Type B pancreatic cell (in vitro differentiated cells): Measurements from ENCODE around the gene HTR5A. TPM values are rescaled to one million over a fixed set of nuclear protein-coding genes. Genes with fewer than 3 reads are reported as not detected.

Experiments used
- DNase-seq: peaks from one replicate; pipeline ENCODE4 v3.0.0; 2021; ENCODE audit warnings: mixed read lengths; ENCODE audit not compliant: unreplicated experiment; ENCODE audit errors: extremely low spot score
- H3K27ac Mint-ChIP-seq: 2 replicates; pipeline ENCODE4 v1.8.0; 2021; ENCODE audit warnings: mild to moderate bottlenecking, mixed read lengths
- H3K27me3 Mint-ChIP-seq: 2 replicates; pipeline ENCODE4 v1.8.0; 2021; ENCODE audit warnings: mixed read lengths
- H3K36me3 Mint-ChIP-seq: 2 replicates; pipeline ENCODE4 v1.8.0; 2021; ENCODE audit warnings: mixed read lengths
- H3K4me1 Mint-ChIP-seq: one replicate; pipeline ENCODE4 v1.8.0; 2021; ENCODE audit warnings: mixed read lengths; ENCODE audit not compliant: unreplicated experiment
- H3K4me3 Mint-ChIP-seq: 2 replicates; pipeline ENCODE4 v1.8.0; 2021; ENCODE audit warnings: mild to moderate bottlenecking, mixed read lengths
- H3K9me3 Mint-ChIP-seq: 2 replicates; pipeline ENCODE4 v1.8.0; 2021; ENCODE audit warnings: mixed read lengths
- CTCF ChIP-seq: fragments of 200-600 bp; sonication (generic); conservative IDR thresholded peaks from 2 replicates; pipeline ENCODE4 v1.5.0; 2021; ENCODE audit warnings: antibody characterized with exemption, mild to moderate bottlenecking
- total RNA-seq: library from RNA; stranded (reverse); gene quantifications from 2 replicates; pipeline ENCODE4 v1.2.1, GENCODE V29; 2021; ENCODE audit warnings: low replicate concordance

Gene HTR5A
- total RNA-seq, 1 donor from 2014 or later, result not detected

- H3K4me3 Mint-ChIP-seq, result no peak overlapping the region
- no peak for DNase-seq
- H3K4me1 Mint-ChIP-seq, result no peaks in the 10 kb centered on the region
- no peak overlapping the region for H3K27ac Mint-ChIP-seq
- TF ChIP-seq CTCF, result no peak
- no peaks in the 10 kb centered on the region for H3K9me3 Mint-ChIP-seq
- peaks cover under 1% of the 10 kb centered on the region for H3K27me3 Mint-ChIP-seq
- no peaks in the 10 kb centered on the region for H3K36me3 Mint-ChIP-seq
Observed at GRCh38 chr7:155129789-155130188, 59.7 kb downstream of the HTR5A start.

DNA sequence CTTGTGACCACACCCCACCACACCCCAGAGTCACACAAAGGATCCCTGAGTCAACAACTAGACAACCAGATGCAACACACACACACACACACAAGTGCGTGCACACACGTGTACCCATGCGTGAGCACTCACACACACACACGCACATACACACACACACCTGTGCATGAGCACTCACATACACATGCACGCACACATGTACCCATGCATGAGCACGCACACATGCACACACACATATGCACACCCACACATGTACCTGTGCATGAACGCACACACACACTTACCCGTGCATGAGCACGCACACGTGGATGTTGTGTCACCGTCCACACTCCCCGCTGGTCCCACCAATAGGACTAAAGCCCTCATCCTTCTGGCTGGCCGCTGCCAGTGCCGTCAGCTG, 60.4 kb downstream of the HTR5A start:
- Mint-ChIP-seq H3K4me1 (no peaks in the 10 kb centered on the region), H3K27me3 (no peaks in the 10 kb centered on the region), H3K27ac (no peak overlapping the region), H3K9me3 (no peaks in the 10 kb centered on the region), H3K36me3 (no peaks in the 10 kb centered on the region), H3K4me3 (no peak overlapping the region)
- no peak for TF ChIP-seq CTCF
- DNase-seq, result no peak

DNA sequence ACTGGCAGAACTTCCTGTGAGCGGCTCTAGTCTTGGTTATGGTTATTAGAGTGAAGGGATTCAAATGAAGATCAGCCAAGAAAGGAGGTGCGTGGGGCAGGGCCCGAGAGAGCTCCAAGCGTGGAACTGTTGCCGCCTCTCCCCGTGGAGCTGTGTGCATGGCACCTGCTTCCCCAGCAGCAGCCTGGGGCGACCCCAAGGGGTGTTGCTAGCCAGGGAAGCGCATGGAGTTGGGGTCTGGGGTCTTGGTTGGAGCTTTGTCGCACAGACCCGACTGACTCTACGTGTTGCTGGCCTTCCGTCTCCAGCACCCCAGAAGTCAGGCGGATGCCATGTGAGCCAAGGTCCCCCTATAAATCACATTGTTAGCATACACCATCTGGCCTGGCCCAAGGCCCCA, 61.0 kb downstream of the HTR5A start:
- no peak overlapping the region for H3K27ac Mint-ChIP-seq
- no peaks in the 10 kb centered on the region for H3K36me3 Mint-ChIP-seq
- H3K27me3 Mint-ChIP-seq, result no peaks in the 10 kb centered on the region
- no peak overlapping the region for H3K4me3 Mint-ChIP-seq
- no peaks in the 10 kb centered on the region for H3K4me1 Mint-ChIP-seq
- TF ChIP-seq CTCF, result no peak
- no peak for DNase-seq
- H3K9me3 Mint-ChIP-seq, result no peaks in the 10 kb centered on the region

DNA sequence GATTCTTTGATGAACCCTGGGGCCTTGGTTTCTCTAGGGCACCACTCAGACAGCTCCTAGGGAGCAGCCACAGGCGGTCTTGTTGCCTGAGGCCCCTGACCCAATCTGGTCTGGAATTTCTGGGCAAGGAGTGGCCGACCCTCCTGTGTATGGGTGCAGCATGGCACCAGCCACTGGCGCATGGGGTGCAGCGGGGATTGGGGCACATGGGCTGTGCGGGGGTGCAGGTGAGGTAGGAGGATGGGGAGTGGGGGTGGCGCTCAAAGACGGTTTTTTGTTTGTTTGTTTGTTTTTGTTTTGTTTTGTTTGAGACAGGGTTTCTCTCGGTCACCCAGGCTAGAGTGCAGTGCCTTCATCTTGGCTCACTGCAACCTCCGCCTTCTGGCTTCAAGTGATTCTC, 62.3 kb downstream of the HTR5A start:
- no peaks in the 10 kb centered on the region for H3K4me1 Mint-ChIP-seq
- DNase-seq, result no peak
- no peaks in the 10 kb centered on the region for H3K9me3 Mint-ChIP-seq
- no peak overlapping the region for H3K27ac Mint-ChIP-seq
- H3K4me3 Mint-ChIP-seq, result no peak overlapping the region
- no peaks in the 10 kb centered on the region for H3K27me3 Mint-ChIP-seq
- no peak for TF ChIP-seq CTCF
- H3K36me3 Mint-ChIP-seq, result no peaks in the 10 kb centered on the region

GRCh38 chr7:155136619-155137243, 66.6 kb downstream of the HTR5A start:
- Mint-ChIP-seq H3K4me3 (no peak overlapping the region), H3K9me3 (no peaks in the 10 kb centered on the region), H3K4me1 (no peaks in the 10 kb centered on the region), H3K36me3 (no peaks in the 10 kb centered on the region), H3K27ac (no peak overlapping the region), H3K27me3 (peaks cover 10% of the 10 kb centered on the region)
- no peak for DNase-seq
- TF ChIP-seq CTCF, result no peak

Other genes with a start within 250 kb of the HTR5A start
- 17.1 and 21.1 TPM in 2 replicates for gene PAXIP1, start 67.2 kb upstream of the HTR5A start, total RNA-seq
- gene INSIG1, start 227.6 kb downstream of the HTR5A start, total RNA-seq, result 38.2 and 55.2 TPM in 2 replicates